GM23338 (cell line): Measurements from ENCODE around the gene DDIT3. TPM values are rescaled to one million over a fixed set of nuclear protein-coding genes. Genes with fewer than 3 reads are reported as not detected.
A peak's percentile ranks its signal among the peaks of the same experiment; 100 is the strongest.

ENCODE experiments used
- ATAC-seq: fragments of 200-7000 bp; cut with Tn5 transposase; 3 replicates; pipeline ENCODE4 v1.9.1; 2020
- DNase-seq: peaks from one replicate; pipeline ENCODE4 v3.0.0-alpha.2; 2015; ENCODE audit warnings: low spot score
- H2AFZ ChIP-seq: fragments of 200-600 bp; sonication (generic); 2 replicates; pipeline ENCODE4 v1.8.0; 2016; ENCODE audit warnings: antibody characterized with exemption, mild to moderate bottlenecking, moderate library complexity
- H3F3A ChIP-seq: fragments of 200-600 bp; sonication (generic); replicated peaks from 2 replicates; pipeline ENCODE4 v1.8.0; 2017; ENCODE audit warnings: antibody characterized with exemption, mixed run types, low read depth
- H3K27ac ChIP-seq: fragments of 200-600 bp; sonication (generic); 2 replicates; pipeline ENCODE4 v1.6.1; 2016; ENCODE audit warnings: low read depth
- H3K27me3 ChIP-seq: fragments of 200-600 bp; sonication (generic); 2 replicates; pipeline ENCODE4 v1.8.0; 2016; ENCODE audit warnings: mild to moderate bottlenecking, mixed run types, moderate library complexity; ENCODE audit not compliant: insufficient read depth
- H3K36me3 ChIP-seq: fragments of 200-600 bp; sonication (generic); 2 replicates; pipeline ENCODE4 v1.8.0; 2016; ENCODE audit warnings: mild to moderate bottlenecking; ENCODE audit not compliant: insufficient read depth
- H3K4me1 ChIP-seq: fragments of 200-600 bp; sonication (generic); 2 replicates; pipeline ENCODE4 v1.8.0; 2016; ENCODE audit warnings: mild to moderate bottlenecking, moderate library complexity; ENCODE audit not compliant: insufficient read depth
- H3K4me2 ChIP-seq: fragments of 200-600 bp; sonication (generic); 2 replicates; pipeline ENCODE4 v1.7.1; 2017; ENCODE audit warnings: mixed run types
- H3K4me3 ChIP-seq: fragments of 200-600 bp; sonication (generic); 2 replicates; pipeline ENCODE4 v1.6.1; 2016; ENCODE audit warnings: mixed run types
- H3K79me2 ChIP-seq: fragments of 200-600 bp; sonication (generic); replicated peaks from 2 replicates; pipeline ENCODE4 v1.8.0; 2017; ENCODE audit warnings: mild to moderate bottlenecking; ENCODE audit not compliant: insufficient read depth
- H3K9me2 ChIP-seq: fragments of 200-600 bp; sonication (generic); 2 replicates; pipeline ENCODE4 v1.8.0; 2017; ENCODE audit not compliant: insufficient read depth
- H4K20me1 ChIP-seq: fragments of 200-600 bp; sonication (generic); replicated peaks from 2 replicates; pipeline ENCODE4 v1.8.0; 2017; ENCODE audit warnings: mild to moderate bottlenecking; ENCODE audit not compliant: insufficient read depth
- H3K27ac Mint-ChIP-seq: 2 replicates; pipeline ENCODE4 v1.8.0; 2020; ENCODE audit warnings: inconsistent platforms, mild to moderate bottlenecking, moderate library complexity, mixed read lengths
- H3K27me3 Mint-ChIP-seq: 3 replicates; pipeline ENCODE4 v1.8.0; 2022; ENCODE audit warnings: low read depth, mild to moderate bottlenecking, moderate library complexity, mixed read lengths, inconsistent platforms; ENCODE audit not compliant: insufficient read depth, poor library complexity
- H3K36me3 Mint-ChIP-seq: 3 replicates; pipeline ENCODE4 v1.8.0; 2021; ENCODE audit warnings: low read depth, mild to moderate bottlenecking, inconsistent platforms, moderate library complexity, mixed read lengths
- H3K4me1 Mint-ChIP-seq: 3 replicates; pipeline ENCODE4 v1.8.0; 2020; ENCODE audit warnings: mild to moderate bottlenecking, inconsistent platforms, mixed read lengths
- H3K4me3 Mint-ChIP-seq: 3 replicates; pipeline ENCODE4 v1.8.0; 2021; ENCODE audit warnings: moderate library complexity, mild to moderate bottlenecking, inconsistent platforms, mixed read lengths
- H3K9me3 Mint-ChIP-seq: 3 replicates; pipeline ENCODE4 v1.8.0; 2020; ENCODE audit warnings: moderate library complexity, mild to moderate bottlenecking, inconsistent platforms, mixed read lengths
- CREB1 ChIP-seq: fragments of 250-450 bp; sonication (Bioruptor Pico); IDR thresholded peaks from 2 replicates; pipeline ENCODE4 v1.5.0; 2020; ENCODE audit warnings: low read depth, mild to moderate bottlenecking, moderate library complexity
- CTCF ChIP-seq, 2 experiments: fragments of 200-600 bp in 1 of 2; sonication (generic) in 1 of 2; conservative IDR thresholded peaks; 2 replicates each; pipeline versions ENCODE4 v1.5.1 to v1.6.1; 2016 to 2017; ENCODE audit warnings: antibody characterized with exemption in 2 of 2, low read depth in 2 of 2, mild to moderate bottlenecking in 2 of 2, moderate library complexity in 1 of 2
- ETS1 ChIP-seq: IDR thresholded peaks from 2 replicates; pipeline ENCODE4 v1.6.1; 2016; ENCODE audit warnings: antibody characterized with exemption
- EZH2 ChIP-seq: fragments of 200-600 bp; sonication (generic); IDR thresholded peaks from one replicate; pipeline ENCODE4 v1.8.0; 2017; ENCODE audit warnings: antibody characterized with exemption, mild to moderate bottlenecking, low read depth; ENCODE audit not compliant: unreplicated experiment
- EZH2phosphoT487 ChIP-seq: fragments of 200-600 bp; sonication (generic); IDR thresholded peaks from one replicate; pipeline ENCODE4 v1.8.1; 2018; ENCODE audit warnings: antibody characterized with exemption; ENCODE audit not compliant: unreplicated experiment
- NANOG ChIP-seq: IDR thresholded peaks from 2 replicates; pipeline ENCODE4 v1.6.1; 2016; ENCODE audit warnings: antibody characterized with exemption, borderline replicate concordance
- REST ChIP-seq: IDR thresholded peaks from one replicate; pipeline ENCODE4 v1.6.1; 2018; ENCODE audit warnings: antibody characterized with exemption; ENCODE audit not compliant: unreplicated experiment
- ZNF114 ChIP-seq: fragments of 250-450 bp; sonication (Bioruptor Pico); IDR thresholded peaks from 2 replicates; pipeline ENCODE4 v1.5.0; 2020; ENCODE audit warnings: mild to moderate bottlenecking, moderate library complexity
- ZNF462 ChIP-seq: fragments of 250-450 bp; sonication (Bioruptor Pico); IDR thresholded peaks from 2 replicates; pipeline ENCODE4 v1.5.0; 2020; ENCODE audit warnings: mild to moderate bottlenecking, moderate library complexity
- polyA plus RNA-seq: library from polyadenylated mRNA; unstranded; fragments of >200 nt; fragmentation: Nextera tagmentation; extraction: Ambion mirVana; gene quantifications from 2 replicates; pipeline ENCODE4 v1.2.1, GENCODE V29; 2016
- total RNA-seq: library from RNA; depleted of rRNA; stranded (reverse); fragments of >200 nt; shearing (Covaris generic); gene quantifications from 2 replicates; pipeline ENCODE4 v1.2.3, GENCODE V29; 2014

Gene DDIT3
- total and polyA plus RNA-seq, 2 experiments from 2014 or later = 3.9 to 12.5 TPM

- no peak for TF ChIP-seq ZNF462 (CRISPR knock-in tag)
- TF ChIP-seq EZH2phosphoT487 = no peak
- peak; percentile 29 to 37 for TF ChIP-seq CTCF (conservative IDR thresholded peaks at IDR 0.05; ENCODE audit: low read depth in 2 of 2)
These were observed 32.5 kb downstream of the DDIT3 start, which contains the start of gene MARS1 (continued) for GRCh38 chr12:57487597-57488401.

- H3K4me1 Mint-ChIP-seq = peaks cover 17% of the 10 kb centered on the region
- Histone ChIP-seq H3K27me3 (no peaks in the 10 kb centered on the region), H3F3A (peaks cover 34% of the 10 kb centered on the region), H3K4me1 (no peaks in the 10 kb centered on the region; the same call in 1 of the 2 replicates), H2AFZ (no peak overlapping the region), H3K79me2 (peaks cover 30% of the 10 kb centered on the region), H3K27ac (no peak overlapping the region; the same call in 1 of the 2 replicates), H3K4me2 (no peak overlapping the region), H3K36me3 (peaks cover 34% of the 10 kb centered on the region), H4K20me1 (peaks cover 34% of the 10 kb centered on the region), H3K4me3 (no peak overlapping the region), H3K9me2 (no peaks in the 10 kb centered on the region)
- H3K9me3 Mint-ChIP-seq = no peaks in the 10 kb centered on the region
- H3K4me3 Mint-ChIP-seq = peak overlapping the region; percentile 88
- DNase-seq (peak; percentile 37), ATAC-seq (no peak)
- no peak overlapping the region; the same call in 1 of the 2 replicates for H3K27ac Mint-ChIP-seq
- H3K27me3 Mint-ChIP-seq = peaks cover 15% of the 10 kb centered on the region
- H3K36me3 Mint-ChIP-seq = peaks cover 44% of the 10 kb centered on the region
- TF ChIP-seq EZH2 = no peak
- no peak for TF ChIP-seq ETS1
- no peak for TF ChIP-seq CREB1 (CRISPR knock-in tag)
- TF ChIP-seq NANOG = no peak
- no peak for TF ChIP-seq EZH2phosphoT487
- TF ChIP-seq REST = no peak
- TF ChIP-seq ZNF114 (CRISPR knock-in tag) = no peak
These were observed 33.2 kb downstream of the DDIT3 start for GRCh38 chr12:57487055-57487596.
